ENCODE data around the gene NDUFA8.

DNA sequence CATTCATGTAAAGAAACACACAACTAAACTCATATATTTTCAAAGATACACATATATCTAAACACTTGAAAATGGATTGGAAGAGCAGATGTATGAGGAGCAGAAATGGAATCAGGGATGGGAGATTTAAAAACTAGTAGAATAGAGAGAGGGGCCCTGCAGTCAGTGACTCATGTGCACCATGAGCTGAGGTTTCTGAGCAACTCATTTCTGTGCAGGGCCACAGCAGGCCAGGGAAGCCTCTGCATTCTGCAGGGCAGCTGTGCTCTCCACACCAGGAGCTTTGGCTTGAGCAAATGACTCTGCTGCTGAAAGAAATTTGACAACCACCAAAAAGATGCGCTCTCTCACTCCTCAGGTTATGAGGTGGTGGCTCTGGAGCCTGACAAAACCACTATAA is 42.1 kb upstream of the NDUFA8 start:
- TF ChIP-seq POLR2AphosphoS5 (IDR thresholded peaks at IDR 0.05; ENCODE audit: low read depth, low read length) (no peak), CHD2 (IDR thresholded peaks at IDR 0.05; ENCODE audit: low read length, partially characterized antibody) (no peak), SMC3 (IDR thresholded peaks at IDR 0.05; ENCODE audit: low read depth, low read length) (no peak), TEAD4 (IDR thresholded peaks at IDR 0.05; ENCODE audit: borderline replicate concordance, insufficient read depth) (no peak), SIN3A (IDR thresholded peaks at IDR 0.05; ENCODE audit: borderline replicate concordance, low read depth, low read length) (no peak), JUND (IDR thresholded peaks at IDR 0.05) (no peak), USF2 (IDR thresholded peaks at IDR 0.05; ENCODE audit: borderline replicate concordance, low read depth, low read length) (no peak)
- TF ChIP-seq, protein P1, sequence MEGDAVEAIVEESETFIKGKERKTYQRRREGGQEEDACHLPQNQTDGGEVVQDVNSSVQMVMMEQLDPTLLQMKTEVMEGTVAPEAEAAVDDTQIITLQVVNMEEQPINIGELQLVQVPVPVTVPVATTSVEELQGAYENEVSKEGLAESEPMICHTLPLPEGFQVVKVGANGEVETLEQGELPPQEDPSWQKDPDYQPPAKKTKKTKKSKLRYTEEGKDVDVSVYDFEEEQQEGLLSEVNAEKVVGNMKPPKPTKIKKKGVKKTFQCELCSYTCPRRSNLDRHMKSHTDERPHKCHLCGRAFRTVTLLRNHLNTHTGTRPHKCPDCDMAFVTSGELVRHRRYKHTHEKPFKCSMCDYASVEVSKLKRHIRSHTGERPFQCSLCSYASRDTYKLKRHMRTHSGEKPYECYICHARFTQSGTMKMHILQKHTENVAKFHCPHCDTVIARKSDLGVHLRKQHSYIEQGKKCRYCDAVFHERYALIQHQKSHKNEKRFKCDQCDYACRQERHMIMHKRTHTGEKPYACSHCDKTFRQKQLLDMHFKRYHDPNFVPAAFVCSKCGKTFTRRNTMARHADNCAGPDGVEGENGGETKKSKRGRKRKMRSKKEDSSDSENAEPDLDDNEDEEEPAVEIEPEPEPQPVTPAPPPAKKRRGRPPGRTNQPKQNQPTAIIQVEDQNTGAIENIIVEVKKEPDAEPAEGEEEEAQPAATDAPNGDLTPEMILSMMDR (IDR thresholded peaks at IDR 0.05), result no peak
- TF ChIP-seq, protein P2, sequence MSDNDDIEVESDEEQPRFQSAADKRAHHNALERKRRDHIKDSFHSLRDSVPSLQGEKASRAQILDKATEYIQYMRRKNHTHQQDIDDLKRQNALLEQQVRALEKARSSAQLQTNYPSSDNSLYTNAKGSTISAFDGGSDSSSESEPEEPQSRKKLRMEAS (IDR thresholded peaks at IDR 0.05; ENCODE audit: low read depth), result no peak

All from SK-N-SH (cell line).